Measurements from ENCODE around the gene CFAP65.

DNA sequence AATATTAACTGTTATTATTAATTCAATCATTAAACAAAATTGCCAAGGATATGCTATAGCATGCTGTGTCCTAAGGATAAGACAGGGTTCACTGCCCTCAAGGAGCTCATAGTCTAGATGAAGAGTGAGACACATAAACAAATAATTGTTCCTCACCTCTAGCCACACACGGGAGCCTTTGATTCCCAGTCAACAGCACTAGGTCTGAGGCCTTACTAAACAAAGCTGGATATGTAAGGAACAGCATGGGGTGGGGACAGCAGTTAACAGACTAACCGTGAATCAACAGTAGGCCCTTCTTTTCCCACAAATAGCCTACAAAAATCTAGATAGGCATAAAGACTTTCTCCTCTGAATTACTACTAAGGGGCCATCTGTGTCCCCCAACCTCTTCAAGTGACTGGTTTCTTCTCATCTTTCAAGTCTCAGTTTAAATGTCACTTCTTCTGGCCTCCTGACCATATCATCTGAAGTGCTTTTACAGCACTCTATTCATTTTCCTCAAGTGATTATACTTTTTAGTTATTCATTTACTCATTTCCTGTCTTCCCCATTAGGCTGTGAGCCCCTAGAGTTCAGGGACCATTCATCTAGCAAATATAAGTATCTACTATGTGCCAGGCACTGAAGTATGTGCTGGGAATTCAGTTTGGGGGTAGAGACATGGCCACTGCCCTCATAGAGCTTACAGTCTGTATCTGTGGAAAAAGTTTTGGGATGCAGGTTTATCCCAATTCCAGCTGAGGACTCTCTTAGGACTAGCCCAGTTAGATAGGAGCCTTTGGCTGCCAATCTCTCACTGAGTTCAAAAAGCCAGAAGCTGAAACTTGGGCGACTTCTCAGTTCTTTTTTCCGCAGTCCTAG is 49.4 kb upstream of the CFAP65 start:
- TF ChIP-seq POLR2AphosphoS5 (IDR thresholded peaks at IDR 0.05): no peak
- TF ChIP-seq, protein P1, sequence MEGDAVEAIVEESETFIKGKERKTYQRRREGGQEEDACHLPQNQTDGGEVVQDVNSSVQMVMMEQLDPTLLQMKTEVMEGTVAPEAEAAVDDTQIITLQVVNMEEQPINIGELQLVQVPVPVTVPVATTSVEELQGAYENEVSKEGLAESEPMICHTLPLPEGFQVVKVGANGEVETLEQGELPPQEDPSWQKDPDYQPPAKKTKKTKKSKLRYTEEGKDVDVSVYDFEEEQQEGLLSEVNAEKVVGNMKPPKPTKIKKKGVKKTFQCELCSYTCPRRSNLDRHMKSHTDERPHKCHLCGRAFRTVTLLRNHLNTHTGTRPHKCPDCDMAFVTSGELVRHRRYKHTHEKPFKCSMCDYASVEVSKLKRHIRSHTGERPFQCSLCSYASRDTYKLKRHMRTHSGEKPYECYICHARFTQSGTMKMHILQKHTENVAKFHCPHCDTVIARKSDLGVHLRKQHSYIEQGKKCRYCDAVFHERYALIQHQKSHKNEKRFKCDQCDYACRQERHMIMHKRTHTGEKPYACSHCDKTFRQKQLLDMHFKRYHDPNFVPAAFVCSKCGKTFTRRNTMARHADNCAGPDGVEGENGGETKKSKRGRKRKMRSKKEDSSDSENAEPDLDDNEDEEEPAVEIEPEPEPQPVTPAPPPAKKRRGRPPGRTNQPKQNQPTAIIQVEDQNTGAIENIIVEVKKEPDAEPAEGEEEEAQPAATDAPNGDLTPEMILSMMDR (IDR thresholded peaks at IDR 0.05): no peak
